ENCODE measurements around the gene SLIT1.

SLIT1 gene

GRCh38 chr10:97220355-97220754 is 34.6 kb upstream of the SLIT1 start:
- peaks cover 5% of the 10 kb centered on the region; the same call in 1 of the 2 replicates for H3K4me1 ChIP-seq (ENCODE audit: insufficient read depth, low read length)

GRCh38 chr10:97217299-97217698 is 31.5 kb upstream of the SLIT1 start:
- Histone ChIP-seq H3K4me1 (ENCODE audit: insufficient read depth, low read length) (no peaks in the 10 kb centered on the region; the same call in 1 of the 2 replicates), H3K27ac (ENCODE audit: low read length) (no peak overlapping the region), H3K36me3 (ENCODE audit: insufficient read depth, low read depth, low read length) (no peaks in the 10 kb centered on the region), H3K9me3 (ENCODE audit: insufficient read depth, low read depth, low read length) (no peaks in the 10 kb centered on the region), H3K9ac (ENCODE audit: low read depth, low read length) (no peak overlapping the region), H3K27me3 (ENCODE audit: insufficient read depth, low read length) (no peaks in the 10 kb centered on the region), H3K4me3 (ENCODE audit: low read length) (no peak overlapping the region)

More at GRCh38 chr10:97220355-97220754, 34.6 kb upstream of the SLIT1 start:
- Histone ChIP-seq H3K4me3 (ENCODE audit: low read length) (no peak overlapping the region), H3K9me3 (ENCODE audit: insufficient read depth, low read depth, low read length) (no peaks in the 10 kb centered on the region), H3K36me3 (ENCODE audit: insufficient read depth, low read depth, low read length) (peaks cover 6% of the 10 kb centered on the region), H3K27me3 (ENCODE audit: insufficient read depth, low read length) (no peaks in the 10 kb centered on the region), H3K27ac (ENCODE audit: low read length) (no peak overlapping the region), H3K9ac (ENCODE audit: low read depth, low read length) (no peak overlapping the region)

GRCh38 chr10:97215619-97216260 is 30.0 kb upstream of the SLIT1 start:
- H3K27ac ChIP-seq (ENCODE audit: low read length), result no peak overlapping the region
- H3K4me1 ChIP-seq (ENCODE audit: insufficient read depth, low read length), result no peaks in the 10 kb centered on the region
- no peak overlapping the region for H3K9ac ChIP-seq (ENCODE audit: low read depth, low read length)
- H3K36me3 ChIP-seq (ENCODE audit: insufficient read depth, low read depth, low read length), result no peaks in the 10 kb centered on the region
- H3K27me3 ChIP-seq (ENCODE audit: insufficient read depth, low read length), result no peaks in the 10 kb centered on the region
- no peaks in the 10 kb centered on the region for H3K9me3 ChIP-seq (ENCODE audit: insufficient read depth, low read depth, low read length)
- no peak overlapping the region for H3K4me3 ChIP-seq (ENCODE audit: low read length)

- no peaks in the 10 kb centered on the region for H3K9me3 ChIP-seq (ENCODE audit: insufficient read depth, low read depth, low read length)
- no peaks in the 10 kb centered on the region for H3K27me3 ChIP-seq (ENCODE audit: insufficient read depth, low read length)
- no peak overlapping the region for H3K4me3 ChIP-seq (ENCODE audit: low read length)
- H3K36me3 ChIP-seq (ENCODE audit: insufficient read depth, low read depth, low read length), result no peaks in the 10 kb centered on the region
- no peak overlapping the region for H3K9ac ChIP-seq (ENCODE audit: low read depth, low read length)
- no peaks in the 10 kb centered on the region for H3K4me1 ChIP-seq (ENCODE audit: insufficient read depth, low read length)
- no peak overlapping the region for H3K27ac ChIP-seq (ENCODE audit: low read length)
These were observed 27.7 kb upstream of the SLIT1 start for GRCh38 chr10:97213431-97213830.

GRCh38 chr10:97211229-97211628 is 25.5 kb upstream of the SLIT1 start:
- Histone ChIP-seq H3K36me3 (ENCODE audit: insufficient read depth, low read depth, low read length) (no peaks in the 10 kb centered on the region), H3K27me3 (ENCODE audit: insufficient read depth, low read length) (no peaks in the 10 kb centered on the region), H3K9me3 (ENCODE audit: insufficient read depth, low read depth, low read length) (no peaks in the 10 kb centered on the region), H3K4me1 (ENCODE audit: insufficient read depth, low read length) (no peaks in the 10 kb centered on the region), H3K27ac (ENCODE audit: low read length) (no peak overlapping the region), H3K4me3 (ENCODE audit: low read length) (no peak overlapping the region), H3K9ac (ENCODE audit: low read depth, low read length) (no peak overlapping the region)

GRCh38 chr10:97210543-97210960 is 24.8 kb upstream of the SLIT1 start:
- Histone ChIP-seq H3K27me3 (ENCODE audit: insufficient read depth, low read length) (no peaks in the 10 kb centered on the region), H3K36me3 (ENCODE audit: insufficient read depth, low read depth, low read length) (no peaks in the 10 kb centered on the region), H3K9ac (ENCODE audit: low read depth, low read length) (no peak overlapping the region), H3K27ac (ENCODE audit: low read length) (no peak overlapping the region), H3K4me3 (ENCODE audit: low read length) (no peak overlapping the region), H3K4me1 (ENCODE audit: insufficient read depth, low read length) (no peaks in the 10 kb centered on the region), H3K9me3 (ENCODE audit: insufficient read depth, low read depth, low read length) (no peaks in the 10 kb centered on the region)

- Histone ChIP-seq H3K27ac (ENCODE audit: low read length) (no peak overlapping the region), H3K4me1 (ENCODE audit: insufficient read depth, low read length) (no peaks in the 10 kb centered on the region), H3K9me3 (ENCODE audit: insufficient read depth, low read depth, low read length) (no peaks in the 10 kb centered on the region), H3K9ac (ENCODE audit: low read depth, low read length) (no peak overlapping the region), H3K36me3 (ENCODE audit: insufficient read depth, low read depth, low read length) (no peaks in the 10 kb centered on the region), H3K4me3 (ENCODE audit: low read length) (no peak overlapping the region), H3K27me3 (ENCODE audit: insufficient read depth, low read length) (no peaks in the 10 kb centered on the region)
These were observed 22.1 kb upstream of the SLIT1 start for GRCh38 chr10:97207756-97208346.

GRCh38 chr10:97207131-97207530 is 21.4 kb upstream of the SLIT1 start:
- no peak overlapping the region for H3K4me3 ChIP-seq (ENCODE audit: low read length)
- no peaks in the 10 kb centered on the region for H3K4me1 ChIP-seq (ENCODE audit: insufficient read depth, low read length)
- H3K27ac ChIP-seq (ENCODE audit: low read length), result no peak overlapping the region

GRCh38 chr10:97204826-97205679 is 19.3 kb upstream of the SLIT1 start:
- Histone ChIP-seq H3K4me3 (ENCODE audit: low read length) (no peak overlapping the region), H3K27me3 (ENCODE audit: insufficient read depth, low read length) (no peaks in the 10 kb centered on the region), H3K36me3 (ENCODE audit: insufficient read depth, low read depth, low read length) (no peaks in the 10 kb centered on the region), H3K4me1 (ENCODE audit: insufficient read depth, low read length) (no peaks in the 10 kb centered on the region), H3K9me3 (ENCODE audit: insufficient read depth, low read depth, low read length) (no peaks in the 10 kb centered on the region), H3K9ac (ENCODE audit: low read depth, low read length) (no peak overlapping the region), H3K27ac (ENCODE audit: low read length) (no peak overlapping the region)

More at GRCh38 chr10:97207131-97207530, 21.4 kb upstream of the SLIT1 start:
- no peaks in the 10 kb centered on the region for H3K9me3 ChIP-seq (ENCODE audit: insufficient read depth, low read depth, low read length)
- no peaks in the 10 kb centered on the region for H3K36me3 ChIP-seq (ENCODE audit: insufficient read depth, low read depth, low read length)
- H3K27me3 ChIP-seq (ENCODE audit: insufficient read depth, low read length), result no peaks in the 10 kb centered on the region
- no peak overlapping the region for H3K9ac ChIP-seq (ENCODE audit: low read depth, low read length)

GRCh38 chr10:97203220-97203619 is 17.5 kb upstream of the SLIT1 start:
- no peak overlapping the region for H3K9ac ChIP-seq (ENCODE audit: low read depth, low read length)

GRCh38 chr10:97200616-97201015 is 14.9 kb upstream of the SLIT1 start:
- no peak overlapping the region for H3K27ac ChIP-seq (ENCODE audit: low read length)
- H3K9ac ChIP-seq (ENCODE audit: low read depth, low read length), result no peak overlapping the region
- H3K4me1 ChIP-seq (ENCODE audit: insufficient read depth, low read length), result no peaks in the 10 kb centered on the region; the same call in 1 of the 2 replicates

More at GRCh38 chr10:97203220-97203619, 17.5 kb upstream of the SLIT1 start:
- H3K4me1 ChIP-seq (ENCODE audit: insufficient read depth, low read length), result no peaks in the 10 kb centered on the region
- no peaks in the 10 kb centered on the region for H3K27me3 ChIP-seq (ENCODE audit: insufficient read depth, low read length)
- no peaks in the 10 kb centered on the region for H3K36me3 ChIP-seq (ENCODE audit: insufficient read depth, low read depth, low read length)
- H3K9me3 ChIP-seq (ENCODE audit: insufficient read depth, low read depth, low read length), result no peaks in the 10 kb centered on the region
- H3K27ac ChIP-seq (ENCODE audit: low read length), result no peak overlapping the region
- H3K4me3 ChIP-seq (ENCODE audit: low read length), result no peak overlapping the region

More at GRCh38 chr10:97200616-97201015, 14.9 kb upstream of the SLIT1 start:
- H3K9me3 ChIP-seq (ENCODE audit: insufficient read depth, low read depth, low read length), result no peaks in the 10 kb centered on the region
- no peak overlapping the region for H3K4me3 ChIP-seq (ENCODE audit: low read length)
- no peaks in the 10 kb centered on the region for H3K36me3 ChIP-seq (ENCODE audit: insufficient read depth, low read depth, low read length)
- peaks cover 17% of the 10 kb centered on the region for H3K27me3 ChIP-seq (ENCODE audit: insufficient read depth, low read length)
